ENCODE measurements around the gene IP6K3. TPM values are rescaled to one million over a fixed set of nuclear protein-coding genes. Genes with fewer than 3 reads are reported as not detected.

The IP6K3 gene
- total RNA-seq, 1 donor from 2014 or later = 44.2 TPM

DNA sequence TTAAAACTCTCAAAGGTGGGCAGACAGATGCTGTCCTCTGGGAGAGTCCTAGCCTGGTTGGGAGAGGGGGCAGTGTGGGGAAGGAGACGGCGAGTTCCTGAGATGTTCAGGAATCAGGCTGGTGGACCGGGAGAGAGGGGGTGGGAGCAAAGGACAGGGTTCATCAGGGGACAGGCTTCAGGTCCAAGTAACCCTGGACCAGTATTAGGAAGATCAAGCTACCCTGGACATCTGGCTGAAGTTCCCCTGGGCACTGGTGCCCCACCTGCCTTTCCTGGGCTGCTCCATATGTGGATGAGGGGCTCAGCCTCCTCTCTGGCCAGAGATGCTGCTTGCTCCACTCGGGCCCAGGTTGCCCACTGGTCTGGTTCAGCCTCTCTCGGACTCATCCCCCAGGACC is 1.1 kb upstream of the IP6K3 start:
- intact Hi-C loops (cut with DNase I) = no loop called here
- ATAC-seq (ENCODE audit: poor library complexity) (no peak), DNase-seq (no peak)

GRCh38 chr6:33746036-33746600 is 587 bp downstream of the IP6K3 start:
- DNase-seq (peak; percentile 86), ATAC-seq (ENCODE audit: poor library complexity) (peak; percentile 75)
- intact Hi-C loops (cut with DNase I) = no loop called here

DNA sequence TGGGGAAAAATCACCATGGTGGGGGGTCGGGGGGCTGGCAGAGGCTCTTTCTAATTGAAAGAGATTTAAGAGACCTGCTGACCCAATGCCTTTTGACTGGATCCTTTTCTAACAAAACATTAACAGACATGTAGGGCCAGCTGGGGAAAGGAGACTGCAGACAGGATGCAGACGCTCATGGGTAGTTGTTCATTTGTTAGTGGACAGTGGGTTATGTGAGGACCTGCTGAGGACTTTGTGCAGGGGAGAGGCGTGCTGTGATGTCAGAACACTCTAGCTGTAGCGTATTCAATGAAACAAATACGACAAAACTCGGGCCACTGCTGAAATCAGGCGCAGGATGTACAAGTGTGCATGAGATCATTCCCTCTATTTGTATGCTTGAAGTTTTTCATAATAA is 1.2 kb downstream of the IP6K3 start:
- DNase-seq (no peak), ATAC-seq (ENCODE audit: poor library complexity) (no peak)
- intact Hi-C loops (cut with DNase I) = no loop called here

- intact Hi-C loops (cut with DNase I) = no loop called here
- ATAC-seq (ENCODE audit: poor library complexity) (peak; percentile 10), DNase-seq (no peak)
These were observed 1.7 kb downstream of the IP6K3 start for GRCh38 chr6:33744895-33745546.

- intact Hi-C loops (cut with DNase I) = no loop called here
- DNase-seq (peak; percentile 78), ATAC-seq (ENCODE audit: poor library complexity) (peak; percentile 46)
These were observed 2.5 kb downstream of the IP6K3 start for GRCh38 chr6:33744001-33744848.

DNA sequence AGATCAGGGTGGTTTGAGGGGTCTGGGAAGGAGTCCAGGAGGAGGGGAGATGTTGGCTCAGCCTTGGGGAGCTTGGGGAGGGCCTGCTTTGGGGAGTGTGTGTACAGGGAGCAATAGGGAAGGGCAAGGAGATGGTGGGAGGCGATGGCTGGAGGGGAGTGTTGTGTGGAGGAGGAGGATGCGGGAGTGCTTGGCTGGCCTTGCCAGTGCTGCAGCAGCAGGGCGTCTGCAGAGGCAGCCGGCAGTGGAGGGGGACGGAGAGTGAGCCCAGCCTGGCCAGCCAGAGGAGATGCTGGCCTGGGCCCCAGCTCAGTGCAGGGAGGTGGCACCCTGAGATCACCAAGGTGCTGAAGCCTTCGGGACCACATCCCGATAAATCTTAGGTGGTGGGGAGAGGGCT is 3.9 kb downstream of the IP6K3 start:
- ATAC-seq (ENCODE audit: poor library complexity) (no peak), DNase-seq (peak; percentile 40)

GRCh38 chr6:33742092-33742491 is 4.6 kb downstream of the IP6K3 start:
- peak; percentile 35 for DNase-seq
- intact Hi-C loops (cut with DNase I) = no loop called here
- ATAC-seq (ENCODE audit: poor library complexity) = no peak

More for the DNA sequence above, 3.9 kb downstream of the IP6K3 start:
- intact Hi-C loops (cut with DNase I) = no loop called here

- DNase-seq (no peak), ATAC-seq (ENCODE audit: poor library complexity) (no peak)
- intact Hi-C loops (cut with DNase I) = no loop called here
These were observed 5.9 kb downstream of the IP6K3 start for GRCh38 chr6:33740794-33741193.

GRCh38 chr6:33740204-33740608 is 6.5 kb downstream of the IP6K3 start:
- peak; percentile 76 for DNase-seq
- peak; percentile 23 for ATAC-seq (ENCODE audit: poor library complexity)
- intact Hi-C loops (cut with DNase I) = no loop called here

DNA sequence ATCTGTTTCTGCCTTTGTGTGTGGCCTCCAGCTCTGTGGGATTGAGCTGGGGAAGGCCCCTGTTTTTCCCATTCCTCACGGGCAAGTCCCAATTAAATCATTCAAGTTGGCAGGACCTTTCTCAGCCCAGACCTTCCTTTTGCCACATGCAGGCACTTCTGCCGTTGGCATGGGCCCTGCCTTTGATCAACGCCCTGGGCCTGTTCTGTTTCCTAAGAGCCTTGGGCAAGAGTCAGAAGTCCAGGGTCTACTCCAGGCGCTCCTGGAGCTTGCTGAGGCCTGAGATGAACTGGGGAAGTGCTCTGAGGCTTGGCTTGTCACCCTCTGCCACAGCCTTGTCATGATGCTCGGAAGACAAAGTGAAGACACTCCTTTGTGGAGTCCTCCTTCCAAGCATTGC is 7.1 kb downstream of the IP6K3 start:
- ATAC-seq (ENCODE audit: poor library complexity) (no peak), DNase-seq (no peak)
- intact Hi-C loops (cut with DNase I) = no loop called here

DNA sequence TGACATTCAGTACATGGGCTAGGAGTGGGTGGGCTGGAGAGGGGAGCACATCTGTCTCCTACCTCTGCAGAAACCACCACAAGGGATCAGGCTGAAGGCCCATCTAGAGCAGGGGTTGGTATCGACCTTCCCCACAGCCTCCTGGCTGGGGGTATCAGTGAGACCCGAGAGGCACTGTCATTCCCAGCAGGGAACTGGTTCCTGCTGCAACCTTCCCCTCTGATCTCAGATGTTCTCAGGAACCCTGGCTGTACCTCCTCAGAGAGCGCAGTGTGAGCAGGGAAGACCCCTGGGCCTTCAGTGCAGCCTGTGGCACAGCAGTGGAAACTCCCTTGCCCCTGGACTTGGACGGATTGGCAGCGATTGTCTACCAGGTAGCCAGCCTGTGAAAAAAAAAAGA is 7.8 kb downstream of the IP6K3 start:
- intact Hi-C loops (cut with DNase I) = no loop called here
- DNase-seq (no peak), ATAC-seq (ENCODE audit: poor library complexity) (no peak)

- ATAC-seq (ENCODE audit: poor library complexity) (peak; percentile 31), DNase-seq (peak; percentile 42)
- intact Hi-C loops (cut with DNase I) = no loop called here
These were observed 8.6 kb downstream of the IP6K3 start for GRCh38 chr6:33738153-33738552.

DNA sequence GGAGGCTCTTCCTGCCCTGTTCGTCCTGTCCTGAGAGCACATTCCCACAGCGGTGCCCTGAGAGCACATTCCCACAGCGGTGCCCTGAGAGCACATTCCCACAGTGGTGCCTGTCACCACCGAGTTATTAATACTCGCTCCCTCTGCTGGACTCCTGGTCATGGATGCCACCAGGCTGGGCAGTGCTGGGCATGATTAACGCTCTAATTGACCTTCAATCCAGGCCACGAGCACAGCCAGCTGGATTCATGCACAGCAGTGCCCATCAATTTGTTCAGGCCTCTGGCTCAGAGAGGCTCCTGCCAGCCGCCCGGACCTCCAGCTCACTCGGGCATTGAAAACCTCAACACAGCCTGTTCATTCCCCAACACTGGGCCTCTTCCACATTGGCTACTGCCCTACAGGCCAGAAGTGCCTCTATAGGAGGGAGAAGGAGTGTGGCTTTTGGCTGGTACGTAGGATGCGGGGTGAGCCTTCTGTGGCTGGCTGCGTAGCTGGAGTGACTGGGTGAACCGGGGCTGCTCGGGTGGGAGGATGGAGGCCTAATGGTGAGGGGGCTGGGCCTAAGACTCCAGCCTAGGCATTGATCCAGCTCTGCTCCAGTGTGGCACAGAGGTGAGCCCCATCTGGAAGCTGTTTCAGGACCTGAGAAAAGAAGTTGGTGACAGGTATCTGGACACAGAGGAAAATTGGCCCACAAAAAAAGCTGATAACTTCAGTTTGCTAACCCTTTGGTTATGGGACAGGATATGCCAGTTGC is 9.3 kb downstream of the IP6K3 start:
- peak; percentile 72 for DNase-seq
- ATAC-seq (ENCODE audit: poor library complexity) = peak; percentile 75
- intact Hi-C loops (cut with DNase I) = no loop called here

- intact Hi-C loops (cut with DNase I) = no loop called here
- DNase-seq = peak; percentile 24
- no peak for ATAC-seq (ENCODE audit: poor library complexity)
These were observed 11.5 kb downstream of the IP6K3 start for GRCh38 chr6:33735216-33735615.

GRCh38 chr6:33733709-33734007 is 13.0 kb downstream of the IP6K3 start:
- ATAC-seq (ENCODE audit: poor library complexity) (no peak), DNase-seq (peak; percentile 29)
- intact Hi-C loops (cut with DNase I) = no loop called here

GRCh38 chr6:33732817-33733708 is 13.6 kb downstream of the IP6K3 start:
- ATAC-seq (ENCODE audit: poor library complexity) = no peak
- no peak for DNase-seq
- intact Hi-C loops (cut with DNase I) = no loop called here

- no peak for ATAC-seq (ENCODE audit: poor library complexity)
- no peak for DNase-seq
- intact Hi-C loops (cut with DNase I) = no loop called here
These were observed 14.3 kb downstream of the IP6K3 start for GRCh38 chr6:33732385-33732784.

GRCh38 chr6:33731751-33732282 is 14.9 kb downstream of the IP6K3 start:
- peak; percentile 11 for ATAC-seq (ENCODE audit: poor library complexity)

More at GRCh38 chr6:33731751-33732282, 14.9 kb downstream of the IP6K3 start:
- intact Hi-C loops (cut with DNase I) = no loop called here
- no peak for DNase-seq

All from Right ventricle myocardium superior (tissue), 1 donor.